Subcutaneous adipose tissue (tissue), 4 donors: ENCODE data around the gene NOC3L. TPM values are rescaled to one million over a fixed set of nuclear protein-coding genes. Genes with fewer than 3 reads are reported as not detected.

Source experiments
- CTCF ChIP-seq: fragments of 450-650 bp; IDR thresholded peaks from one replicate; pipeline ENCODE4 v1.5.1; 2016; ENCODE audit warnings: low read depth, mild to moderate bottlenecking, control low read depth, antibody characterized with exemption, moderate library complexity
- total RNA-seq, 4 donors: library from RNA; depleted of rRNA; stranded (reverse); fragments of >200 nt; gene quantifications; one replicate each; pipeline ENCODE4 v1.1.0, GENCODE V29; 2016

NOC3L gene
- total RNA-seq, 4 donors from 2014 or later, result 10.0 to 36.8 (median 16.0) TPM

- TF ChIP-seq CTCF, result no peak
Observed at GRCh38 chr10:94343151-94343550, 19.6 kb downstream of the NOC3L start.

GRCh38 chr10:94334857-94335256 is 27.9 kb downstream of the NOC3L start:
- no peak for TF ChIP-seq CTCF

DNA sequence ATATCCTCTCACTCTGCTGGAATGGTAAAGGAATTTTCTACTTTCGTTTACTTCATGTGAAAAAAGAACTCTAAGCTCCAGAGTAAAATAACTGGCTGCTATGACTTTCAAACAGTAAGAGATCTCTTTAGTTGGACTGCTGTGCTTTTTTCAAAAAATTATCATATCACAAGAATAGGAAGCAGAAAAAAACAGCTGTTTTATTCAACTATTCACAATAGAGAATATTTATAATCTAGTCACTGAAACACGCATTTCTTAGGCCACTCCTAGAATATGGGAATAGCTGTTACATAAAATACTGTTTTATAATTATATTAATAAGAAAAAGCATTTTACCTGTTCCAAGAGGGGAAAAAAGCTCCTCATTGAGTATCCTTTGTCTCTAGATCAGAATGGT is 29.7 kb downstream of the NOC3L start:
- no peak for TF ChIP-seq CTCF

DNA sequence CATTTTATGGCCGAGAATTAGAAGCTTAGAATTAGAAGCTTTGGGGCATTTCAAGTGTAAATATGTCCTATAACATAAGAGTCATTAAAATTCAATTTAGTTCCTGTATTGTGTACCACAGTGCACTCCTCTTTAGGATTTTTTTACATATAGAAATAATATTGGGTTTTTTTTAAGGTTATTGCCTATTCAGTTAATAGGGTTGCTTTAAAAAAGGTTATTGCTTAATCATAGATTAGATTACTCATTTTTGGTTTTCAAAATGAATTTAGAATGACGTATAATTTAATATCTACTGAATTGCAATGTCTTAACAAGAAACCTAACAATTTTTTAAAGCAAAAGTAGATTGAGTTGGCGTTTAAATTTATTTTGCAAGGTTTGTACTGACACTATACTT is 34.1 kb downstream of the NOC3L start:
- no peak for TF ChIP-seq CTCF

DNA sequence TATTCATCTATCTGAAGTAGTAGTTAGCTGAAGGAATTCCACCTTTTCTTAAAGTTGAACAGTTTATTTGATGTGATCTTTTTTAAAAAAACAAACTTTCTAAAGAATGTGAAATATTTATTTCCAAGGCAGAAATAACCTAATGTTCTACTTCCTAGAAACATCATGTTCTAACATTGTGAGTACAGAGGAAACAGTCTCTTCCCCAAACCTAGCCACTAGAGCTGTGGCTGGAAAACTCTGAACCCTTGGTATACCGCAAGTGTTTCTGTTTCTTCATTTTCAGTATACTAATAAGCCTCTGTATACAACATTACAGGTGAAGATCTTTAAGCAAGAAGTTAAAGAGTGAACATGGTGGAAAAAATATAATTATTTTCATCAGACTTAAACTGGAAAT is 35.1 kb downstream of the NOC3L start:
- TF ChIP-seq CTCF, result no peak

DNA sequence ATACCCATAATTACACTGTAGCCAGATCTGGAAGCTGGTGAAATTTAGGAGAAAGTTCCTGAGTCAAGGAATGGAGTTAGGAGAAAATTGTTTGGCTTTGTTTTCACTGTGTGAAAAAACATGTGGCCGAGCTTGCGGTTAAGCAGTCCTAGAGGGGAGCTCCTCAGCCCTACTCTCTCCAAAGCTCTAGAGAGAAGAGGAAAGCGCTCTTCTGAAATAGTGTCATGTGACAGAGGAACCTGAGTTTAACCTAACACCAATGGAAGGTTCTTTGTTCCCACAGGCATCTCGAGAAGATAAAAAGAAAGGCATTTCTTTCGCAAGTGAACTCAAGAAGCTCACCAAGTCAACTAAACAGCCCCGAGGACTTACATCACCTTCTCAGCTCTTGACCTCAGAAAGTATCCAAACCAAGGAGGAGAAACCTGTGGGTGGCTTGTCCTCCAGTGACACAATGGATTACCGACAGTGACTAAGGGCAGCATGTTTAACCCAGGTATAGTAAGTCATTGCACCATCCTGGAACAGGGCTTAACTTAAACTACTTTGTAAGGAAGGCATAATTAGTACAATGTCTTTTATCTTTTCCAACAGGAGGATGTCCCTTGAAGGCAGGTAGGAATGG is 38.0 kb downstream of the NOC3L start:
- no peak for TF ChIP-seq CTCF

DNA sequence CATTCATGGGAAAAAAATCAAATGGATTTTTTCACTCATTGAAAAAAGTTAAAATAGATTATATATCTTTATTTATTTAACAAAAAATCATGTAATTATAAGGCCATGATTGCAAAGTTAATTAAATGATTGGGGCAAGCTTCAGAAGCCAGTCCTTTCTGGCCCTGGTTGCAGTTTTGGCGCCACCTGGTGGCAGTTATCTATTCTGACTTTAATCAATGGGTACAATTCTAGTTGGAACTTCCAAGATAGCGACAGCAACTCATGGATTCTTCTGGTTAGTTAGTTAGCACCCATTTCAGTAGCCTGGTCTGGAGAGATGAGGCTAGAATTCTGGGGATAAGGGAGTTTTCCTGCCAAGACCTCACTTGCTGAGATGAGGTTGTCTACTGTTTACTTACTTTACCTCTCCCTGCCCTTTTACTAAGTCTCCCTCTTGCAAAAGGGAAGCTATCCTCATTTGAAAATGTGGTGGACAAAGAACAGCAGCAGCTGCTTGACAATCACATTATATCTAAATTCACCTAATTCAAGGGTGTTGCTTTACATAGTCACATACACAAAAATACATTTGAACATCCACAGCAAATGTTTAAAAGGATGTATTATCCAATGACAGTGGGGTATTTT is 42.3 kb downstream of the NOC3L start:
- TF ChIP-seq CTCF, result no peak
